ENCODE results near the gene RNF157. TPM values are rescaled to one million over a fixed set of nuclear protein-coding genes. Genes with fewer than 3 reads are reported as not detected.

Gene RNF157
- total RNA-seq, 1 experiment from 2014 or later = 18.2 TPM

DNA sequence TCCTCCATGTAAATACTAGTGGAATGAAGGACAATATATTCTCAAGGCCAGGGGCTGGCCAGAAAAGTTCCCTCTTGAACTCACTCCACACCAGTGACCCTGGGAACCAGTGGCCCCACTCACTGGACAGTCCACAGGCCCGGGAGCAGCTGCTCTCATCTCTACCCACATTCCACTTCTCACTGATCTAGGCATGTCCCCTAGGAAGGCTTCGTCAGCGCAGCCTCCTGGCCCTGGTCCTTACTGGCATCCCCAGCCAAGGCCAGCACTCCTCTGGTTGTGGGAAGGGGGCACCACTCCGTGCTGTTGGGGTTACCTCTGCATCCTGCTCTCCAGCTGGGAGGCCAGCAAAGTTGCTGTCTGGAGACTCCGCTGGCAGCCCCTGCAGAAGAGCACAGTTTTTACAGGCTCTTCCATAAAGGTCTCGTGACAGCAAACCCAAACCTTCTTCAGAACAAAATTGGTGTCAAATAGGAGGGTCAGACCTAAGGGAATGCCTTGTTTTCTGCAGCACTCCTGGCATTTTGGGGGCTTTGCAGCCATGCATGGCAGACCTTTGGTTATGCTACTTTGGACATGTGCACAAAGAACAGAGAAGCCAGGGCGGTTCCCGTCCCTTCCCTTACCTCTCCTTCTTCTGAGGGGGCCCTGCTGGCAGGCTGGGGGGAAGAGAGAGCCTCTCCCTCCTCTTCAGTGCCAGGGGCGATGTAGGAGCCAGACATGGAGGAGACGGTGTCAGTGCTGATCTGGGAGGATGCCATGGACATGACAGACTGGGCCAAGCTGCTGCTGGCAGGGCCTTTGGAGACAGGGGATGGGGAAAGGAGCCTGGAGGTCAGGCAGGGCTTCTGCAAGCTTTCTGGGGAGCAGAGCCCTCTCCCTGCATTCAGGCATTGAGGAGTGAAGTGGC lies 85.1 kb downstream of the RNF157 start:
- in situ Hi-C loops (cut with HindIII; ENCODE audit: low pct_unique_long_range_greater_than_20kb, low sequenced_read_pairs) = no loop called here
- DNase-seq (ENCODE audit: low read depth) = no peak

DNA sequence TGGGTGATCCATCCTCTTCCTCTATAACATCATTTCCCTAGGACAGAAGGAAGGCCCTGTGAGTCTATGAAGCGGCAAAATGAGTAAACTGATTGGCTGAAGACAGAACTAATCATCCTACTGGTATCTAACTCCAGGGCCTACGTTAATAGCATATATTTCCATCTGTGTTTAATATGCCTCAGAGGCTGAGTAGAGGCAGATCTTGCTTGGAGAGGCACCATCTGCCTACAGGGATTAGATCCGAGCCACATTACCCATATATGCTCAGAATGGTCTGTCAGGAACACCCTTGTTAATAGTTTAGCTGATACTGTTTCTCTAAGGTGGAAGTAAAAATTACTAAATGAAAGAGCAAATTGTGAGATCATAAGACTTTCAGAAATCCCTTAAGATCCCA lies 86.0 kb downstream of the RNF157 start:
- no peak for DNase-seq (ENCODE audit: low read depth)
- in situ Hi-C loops (cut with HindIII; ENCODE audit: low pct_unique_long_range_greater_than_20kb, low sequenced_read_pairs) = no loop called here

DNA sequence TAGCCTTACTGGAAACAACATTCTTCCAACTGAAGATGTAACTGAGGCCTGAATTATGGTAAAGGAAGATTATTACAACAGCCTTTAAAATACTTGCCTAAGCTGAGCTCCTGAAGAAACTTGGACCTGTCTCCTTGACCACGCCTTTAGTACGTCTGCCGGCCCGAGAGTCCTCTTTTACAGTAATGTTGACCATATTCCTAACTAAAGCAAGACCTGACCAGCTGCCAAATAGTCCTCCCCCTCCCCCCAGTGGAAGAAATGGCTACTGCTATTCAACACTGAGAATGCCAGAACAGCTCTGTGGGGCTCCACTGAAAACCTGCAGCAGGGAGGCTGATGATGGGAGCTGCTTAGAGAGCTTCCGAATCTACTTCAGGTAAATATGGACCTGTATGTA lies 86.7 kb downstream of the RNF157 start:
- in situ Hi-C loops (cut with HindIII; ENCODE audit: low pct_unique_long_range_greater_than_20kb, low sequenced_read_pairs) = no loop called here
- no peak for DNase-seq (ENCODE audit: low read depth)

DNA sequence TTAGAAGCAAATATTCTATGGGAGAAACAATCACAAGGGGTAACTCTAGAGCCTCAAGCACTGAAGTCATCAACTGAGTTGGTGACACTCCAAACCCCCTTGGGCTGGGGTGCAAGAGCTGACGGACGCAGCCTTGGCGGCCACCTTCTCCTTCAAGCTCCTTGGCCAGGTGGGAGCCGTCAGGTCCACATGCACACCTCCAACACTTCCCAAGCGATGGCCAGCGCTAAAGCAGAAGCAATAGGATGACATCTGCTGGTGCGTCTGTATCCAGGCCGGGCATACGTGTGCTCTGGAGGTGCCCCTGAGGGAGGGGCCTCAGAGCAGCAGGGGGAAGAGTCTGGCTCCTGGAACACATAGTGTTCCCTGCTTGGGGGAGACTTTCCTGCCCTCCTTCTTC lies 87.1 kb downstream of the RNF157 start:
- in situ Hi-C loops (cut with HindIII; ENCODE audit: low pct_unique_long_range_greater_than_20kb, low sequenced_read_pairs) = no loop called here

DNA sequence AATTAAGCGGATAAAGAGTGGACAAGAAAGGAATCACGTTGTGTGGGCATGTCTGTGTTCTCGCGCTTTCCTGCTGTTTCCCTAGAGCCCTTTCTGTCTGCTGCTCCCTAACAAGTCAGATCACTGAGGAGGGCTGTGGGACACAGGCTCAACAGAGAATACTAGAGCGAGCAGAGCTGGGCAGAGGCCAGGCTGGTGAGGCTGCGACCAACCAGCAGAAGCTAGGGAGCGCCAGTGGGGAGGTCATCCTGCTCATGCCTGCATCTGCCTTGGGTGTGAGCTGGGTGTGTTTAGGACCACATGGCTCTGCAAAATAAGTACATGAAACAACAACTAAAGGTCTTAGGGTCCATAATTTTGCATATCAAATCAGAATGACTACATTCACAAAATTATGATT lies 87.7 kb downstream of the RNF157 start:
- in situ Hi-C loops (cut with HindIII; ENCODE audit: low pct_unique_long_range_greater_than_20kb, low sequenced_read_pairs) = no loop called here

More for the DNA sequence above, 87.1 kb downstream of the RNF157 start:
- DNase-seq (ENCODE audit: low read depth) = no peak

DNA sequence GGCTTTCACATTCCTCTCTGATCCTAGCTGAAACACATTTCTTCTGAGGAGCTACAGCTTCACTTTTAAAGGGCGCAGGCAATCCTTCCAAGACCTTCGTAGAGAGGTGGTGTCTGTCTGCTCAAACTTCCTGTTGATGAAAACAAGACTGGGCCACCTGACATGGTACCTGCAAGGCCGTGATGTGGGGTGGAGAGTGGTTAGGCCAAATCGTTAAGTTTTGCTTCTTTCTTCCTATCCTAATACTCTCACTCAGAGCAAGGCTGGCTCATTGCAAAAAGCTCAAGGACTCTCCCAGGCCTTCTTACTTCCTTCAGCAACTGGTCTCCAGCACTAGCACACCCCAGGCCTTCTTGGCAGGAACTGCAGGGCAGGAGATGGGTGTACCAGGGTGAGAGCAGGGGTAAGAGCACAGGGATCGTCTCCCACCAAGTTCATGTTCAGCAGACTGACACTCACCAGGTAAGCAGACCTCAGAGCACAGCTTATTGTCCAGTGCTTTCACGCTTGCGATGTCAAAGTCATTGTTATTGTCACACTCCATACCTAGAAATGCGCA lies 88.3 kb downstream of the RNF157 start:
- DNase-seq (ENCODE audit: low read depth) = no peak
- in situ Hi-C loops (cut with HindIII; ENCODE audit: low pct_unique_long_range_greater_than_20kb, low sequenced_read_pairs) = no loop called here

More for the DNA sequence above, 87.7 kb downstream of the RNF157 start:
- no peak for DNase-seq (ENCODE audit: low read depth)

DNA sequence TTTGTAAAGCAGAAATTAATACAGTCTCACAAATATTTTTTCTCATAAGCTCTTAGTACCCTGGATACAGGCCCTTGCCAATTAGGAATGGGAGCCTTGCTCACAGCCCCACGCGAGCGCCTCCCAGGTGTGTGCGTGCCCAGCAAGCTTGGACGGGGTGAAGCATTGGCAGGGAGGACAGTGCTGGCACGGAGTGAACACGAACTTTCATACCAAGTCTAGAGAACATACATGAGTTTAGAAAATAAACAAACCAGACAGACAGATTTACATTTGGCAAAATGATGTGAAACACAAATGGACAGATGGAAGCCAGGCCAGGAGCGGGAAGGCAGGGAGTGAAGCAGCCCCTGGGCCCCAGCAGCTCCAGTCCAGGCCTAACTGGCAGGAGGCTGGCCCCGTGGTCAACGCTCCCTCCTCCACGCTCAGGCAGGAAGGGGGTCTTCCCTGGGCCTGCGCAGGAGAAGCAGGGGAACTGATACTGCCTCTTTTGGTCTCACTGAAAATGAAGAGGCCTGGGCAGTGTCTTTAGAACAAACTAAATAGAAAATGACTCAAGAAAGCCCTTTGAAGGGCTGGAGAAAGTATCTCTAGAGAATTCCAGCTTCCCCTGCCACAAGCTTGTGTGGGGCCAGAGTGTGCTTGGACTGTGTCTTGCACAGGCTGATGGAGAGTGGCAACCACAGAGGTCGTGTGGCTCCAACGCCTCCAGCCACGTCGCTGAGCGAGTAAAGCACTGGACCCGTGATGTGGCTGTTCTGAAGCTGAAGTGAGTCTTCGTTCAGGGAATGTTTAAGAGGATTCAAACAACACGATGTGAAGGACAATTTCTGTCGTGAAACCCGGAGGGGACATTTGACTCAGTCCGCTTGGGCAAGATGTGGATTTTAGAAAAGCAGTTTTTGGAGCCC lies 89.3 kb downstream of the RNF157 start:
- in situ Hi-C loops (cut with HindIII; ENCODE audit: low pct_unique_long_range_greater_than_20kb, low sequenced_read_pairs) = no loop called here
- DNase-seq (ENCODE audit: low read depth) = no peak

DNA sequence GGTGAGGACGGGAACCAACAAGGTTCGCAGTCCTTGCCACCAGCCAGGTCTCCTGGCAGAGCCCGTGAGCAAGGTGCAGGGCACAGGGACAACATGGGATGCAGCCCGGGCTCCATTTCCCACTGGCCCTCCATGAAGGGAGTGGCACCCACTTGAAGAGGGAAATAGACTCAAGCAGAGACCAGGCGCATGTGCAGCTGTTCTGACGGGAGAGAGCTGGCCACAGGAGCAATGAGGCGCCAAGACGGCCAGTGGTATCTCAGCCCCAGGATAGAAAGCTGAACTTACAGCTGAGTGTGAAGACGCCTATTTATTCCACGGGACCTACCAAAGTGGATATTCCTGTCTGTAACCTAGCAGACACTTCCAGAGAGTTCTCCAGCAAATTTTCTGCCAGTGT lies 91.1 kb downstream of the RNF157 start:
- DNase-seq (ENCODE audit: low read depth) = no peak
- in situ Hi-C loops (cut with HindIII; ENCODE audit: low pct_unique_long_range_greater_than_20kb, low sequenced_read_pairs) = no loop called here

DNA sequence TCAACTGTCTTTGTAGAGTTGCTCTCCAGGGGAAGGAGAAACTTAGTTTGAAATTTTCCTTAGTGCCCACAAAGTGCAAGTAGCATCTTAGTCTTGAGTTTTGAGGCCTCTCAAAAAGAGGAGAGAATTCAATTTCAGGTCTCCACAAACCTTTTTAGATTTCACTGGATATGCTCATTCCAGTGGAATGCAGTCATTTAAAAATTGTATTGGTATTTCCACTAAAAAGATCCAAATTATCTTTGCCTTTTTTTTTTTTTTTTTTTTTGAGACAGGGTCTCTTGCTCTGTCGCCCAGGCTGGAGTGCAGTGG lies 92.3 kb downstream of the RNF157 start:
- DNase-seq (ENCODE audit: low read depth) = no peak
- in situ Hi-C loops (cut with HindIII; ENCODE audit: low pct_unique_long_range_greater_than_20kb, low sequenced_read_pairs) = no loop called here

DNA sequence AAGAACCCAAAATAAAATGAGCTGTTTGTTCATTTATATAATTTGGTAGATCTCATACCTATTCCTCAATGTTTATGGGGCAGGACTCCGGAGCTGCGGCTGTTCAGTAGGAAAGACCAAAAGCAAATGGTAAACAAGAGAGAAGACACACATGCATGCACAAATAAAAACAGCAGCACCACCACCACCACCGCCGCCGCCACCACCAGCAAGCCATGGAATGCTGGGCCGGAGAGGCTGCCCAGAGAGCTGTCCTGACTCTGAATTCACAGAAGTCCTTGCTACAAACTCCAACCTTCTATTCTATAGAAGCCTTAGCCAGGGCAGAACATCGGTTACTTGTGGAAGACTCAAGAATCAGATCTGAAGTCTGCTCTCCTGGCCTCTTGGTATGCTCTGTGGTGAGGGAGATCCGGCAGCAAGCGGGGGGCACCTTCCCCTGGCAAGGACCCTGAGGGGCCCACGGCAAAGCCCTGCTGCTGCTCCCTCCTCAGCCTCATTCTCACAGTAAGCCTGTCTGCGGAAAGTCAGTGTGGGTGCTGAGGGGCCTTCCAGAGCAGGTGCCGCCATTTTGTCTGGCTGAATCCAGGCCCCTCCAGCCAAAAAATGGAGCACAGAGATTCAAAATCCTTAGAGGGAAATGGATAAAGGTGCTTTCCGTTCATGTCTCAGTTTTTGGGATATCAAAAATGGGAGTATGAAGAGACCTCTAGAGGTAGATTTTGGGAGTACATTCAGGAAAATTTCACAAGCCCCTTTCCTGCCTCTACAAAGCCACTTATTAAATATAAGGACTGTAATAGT lies 92.9 kb downstream of the RNF157 start:
- in situ Hi-C loops (cut with HindIII; ENCODE audit: low pct_unique_long_range_greater_than_20kb, low sequenced_read_pairs) = no loop called here

DNA sequence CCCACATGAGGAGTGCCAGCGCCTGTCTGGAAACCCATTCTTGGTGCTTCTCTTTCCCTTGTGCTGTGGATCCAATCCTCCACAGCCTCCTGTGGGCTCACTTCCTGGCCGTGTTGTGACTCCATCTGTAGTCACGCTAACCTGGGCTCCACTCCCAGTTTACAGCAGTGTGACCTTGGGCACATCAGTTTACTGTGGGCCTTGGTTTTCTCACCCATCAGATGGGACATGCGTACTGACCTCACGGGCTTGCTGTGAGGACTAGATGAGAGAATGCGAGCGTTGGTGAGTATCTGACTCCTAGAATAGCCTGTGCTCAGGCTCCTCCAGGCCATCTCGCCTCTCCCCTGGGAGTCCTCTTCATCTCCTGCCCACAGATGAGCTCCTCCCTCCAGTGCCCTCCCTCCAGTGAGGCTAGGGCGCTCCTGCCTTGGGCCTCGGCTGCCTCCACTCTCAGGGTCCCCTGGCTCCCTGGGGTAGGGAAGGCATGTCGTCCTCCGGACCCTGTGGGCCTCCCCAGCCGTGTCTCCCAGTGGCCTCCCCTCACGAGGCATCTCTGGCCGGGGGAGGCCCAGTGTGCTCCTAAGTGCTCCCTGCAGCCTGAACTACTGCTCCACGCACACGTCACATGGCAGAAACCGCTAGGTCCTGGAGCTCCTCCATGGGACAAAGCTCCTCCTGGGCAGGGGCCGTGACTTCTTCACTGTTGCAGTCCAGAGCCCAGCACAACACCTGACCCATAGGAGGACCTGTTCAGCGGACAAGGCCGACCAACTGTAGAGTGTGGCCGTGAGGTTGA lies 94.0 kb downstream of the RNF157 start:
- in situ Hi-C loops (cut with HindIII; ENCODE audit: low pct_unique_long_range_greater_than_20kb, low sequenced_read_pairs) = no loop called here
- no peak for DNase-seq (ENCODE audit: low read depth)

More for the DNA sequence above, 92.9 kb downstream of the RNF157 start:
- DNase-seq (ENCODE audit: low read depth) = peak; percentile 16

DNA sequence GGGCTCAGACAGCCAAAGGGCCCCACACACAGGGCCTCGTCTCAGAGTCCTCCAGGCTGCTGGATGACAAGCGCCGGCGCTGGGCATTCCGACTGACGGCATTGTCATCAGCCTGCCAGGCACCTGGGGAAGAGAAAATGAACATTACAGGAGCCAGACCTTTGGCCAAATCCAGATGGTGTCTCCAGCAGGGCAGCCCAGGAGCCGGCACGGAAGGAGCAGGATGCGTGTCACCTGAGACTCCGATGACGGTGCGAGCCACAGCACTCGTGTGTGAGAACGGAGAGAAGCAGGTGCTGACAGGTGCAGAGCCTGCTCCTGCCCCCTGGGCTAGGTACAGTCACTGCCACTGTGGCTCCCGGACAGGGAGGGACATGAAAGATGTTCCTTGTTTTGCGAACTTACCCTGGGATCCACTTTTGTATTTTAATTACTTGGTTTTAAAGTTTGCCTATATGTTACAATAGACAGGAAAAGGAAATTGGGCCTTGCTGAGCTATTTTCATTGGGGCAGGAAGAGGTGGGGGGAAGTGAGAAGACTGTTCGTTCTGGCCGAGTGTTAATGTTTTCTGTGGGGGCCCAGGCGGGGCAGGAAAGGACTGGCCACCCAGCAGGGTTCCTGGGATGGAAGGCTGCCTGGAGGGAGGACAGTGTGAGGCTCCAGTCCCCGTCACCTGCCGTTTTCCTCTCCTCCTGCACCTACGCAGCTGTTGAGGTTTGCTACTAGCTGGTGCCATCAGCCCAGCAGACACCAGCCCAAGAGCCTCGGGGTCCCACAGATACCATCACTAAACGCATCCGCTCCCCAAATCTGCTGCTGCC lies 94.9 kb downstream of the RNF157 start:
- in situ Hi-C loops (cut with HindIII; ENCODE audit: low pct_unique_long_range_greater_than_20kb, low sequenced_read_pairs) = no loop called here

DNA sequence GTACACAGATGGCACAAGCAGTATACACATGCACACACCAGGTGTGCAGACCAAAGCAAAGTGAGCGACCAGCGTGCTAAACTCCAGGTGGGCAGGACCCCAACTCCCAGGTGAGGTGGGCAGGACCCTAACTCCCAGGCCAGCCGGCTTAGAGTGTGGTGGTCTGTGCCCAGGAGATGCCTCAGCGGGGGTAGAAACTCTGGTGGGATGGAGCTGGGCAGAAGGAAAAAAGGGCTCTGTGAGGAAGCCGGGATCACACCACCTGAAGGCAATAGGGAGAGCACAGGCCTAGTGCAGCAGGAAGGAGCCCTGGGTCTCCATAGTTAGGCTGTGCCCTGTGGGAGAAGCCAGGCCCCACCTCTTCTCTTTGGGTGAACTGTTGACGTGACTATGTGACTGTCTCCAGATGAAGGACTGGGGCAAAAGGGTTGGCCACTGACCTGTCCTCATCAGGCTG lies 97.7 kb downstream of the RNF157 start:
- DNase-seq (ENCODE audit: low read depth) = no peak
- in situ Hi-C loops (cut with HindIII; ENCODE audit: low pct_unique_long_range_greater_than_20kb, low sequenced_read_pairs) = no loop called here

More for the DNA sequence above, 94.9 kb downstream of the RNF157 start:
- DNase-seq (ENCODE audit: low read depth) = no peak

DNA sequence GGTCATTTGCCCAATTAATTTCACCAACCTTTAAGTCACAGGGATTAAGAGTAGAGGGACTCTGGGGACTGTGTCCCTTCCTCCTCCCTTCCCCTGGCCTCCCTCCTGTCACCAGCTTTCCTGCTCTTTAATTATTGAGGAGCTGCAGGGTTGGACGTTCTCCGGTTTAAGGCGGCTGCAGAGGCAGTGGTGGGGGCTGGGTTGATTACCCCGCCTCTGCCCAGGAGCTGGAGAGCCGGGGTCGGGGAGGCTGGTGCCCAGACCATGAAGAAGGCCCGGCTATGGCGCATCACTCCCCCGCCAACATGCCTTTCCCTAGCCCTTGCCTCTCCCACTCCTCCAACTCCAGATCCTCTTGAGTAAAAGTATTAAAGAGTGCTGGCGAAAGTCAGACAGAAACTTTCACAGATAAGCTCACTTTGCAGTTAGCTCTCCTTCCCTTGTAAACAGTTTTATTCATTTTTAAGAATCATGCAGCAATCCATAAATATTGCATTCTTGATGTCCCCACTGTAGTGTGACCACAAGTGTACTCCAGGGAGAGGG lies 98.2 kb downstream of the RNF157 start:
- in situ Hi-C loops (cut with HindIII; ENCODE audit: low pct_unique_long_range_greater_than_20kb, low sequenced_read_pairs) = no loop called here
- no peak for DNase-seq (ENCODE audit: low read depth)

DNA sequence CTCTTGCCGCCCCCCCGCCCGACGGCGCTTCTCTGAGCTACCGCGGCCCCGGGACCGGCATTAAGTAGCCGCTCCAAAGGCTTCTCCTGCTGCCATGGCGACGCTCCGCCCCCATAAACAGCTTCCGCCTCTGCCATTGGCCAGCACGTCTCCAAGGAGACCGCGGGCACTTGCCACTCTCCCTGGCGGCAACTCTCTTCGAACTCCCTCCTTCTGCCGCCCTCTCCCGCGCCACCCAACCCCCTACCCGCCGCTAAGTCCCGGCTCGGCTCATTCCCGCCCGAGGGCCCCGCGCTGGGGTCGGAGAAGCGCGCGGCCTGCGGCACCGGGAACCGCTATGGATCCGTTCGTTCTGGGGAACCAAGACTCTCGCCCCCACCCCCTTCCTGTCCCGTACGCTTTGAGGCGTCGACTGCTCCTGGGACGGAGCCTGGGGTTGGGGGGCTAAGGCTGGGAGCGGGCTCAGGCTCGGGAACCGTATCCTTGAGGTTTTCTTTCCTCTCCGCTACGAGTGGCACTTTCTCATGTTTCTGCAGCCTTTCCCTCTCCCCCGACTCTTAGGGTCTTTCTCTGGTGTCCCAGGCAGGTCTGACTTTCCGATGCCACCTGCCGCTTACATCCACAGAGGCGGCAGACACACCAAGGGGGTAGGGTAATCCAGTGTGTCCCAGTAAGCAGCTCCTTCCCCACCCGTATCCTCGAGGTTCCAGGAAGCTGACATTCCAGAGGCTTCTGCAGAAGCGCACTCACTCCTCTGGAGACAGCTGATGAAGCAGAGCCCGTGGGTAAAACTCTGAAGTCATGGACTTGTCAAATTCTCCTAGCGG lies 98.9 kb downstream of the RNF157 start, which contains the start of gene FOXJ1:
Gene FOXJ1, minus strand, starts transcription at position 34 of the 827 bp plus-strand sequence. CDS start 850 bp downstream, outside the sequence.
- in situ Hi-C loops (cut with HindIII; ENCODE audit: low pct_unique_long_range_greater_than_20kb, low sequenced_read_pairs) = no loop called here
- peak; percentile 85 for DNase-seq (ENCODE audit: low read depth)
